HG03457 (cell line): ENCODE measurements around the gene MAML3.

Experiments used
- ATAC-seq: cut with Tn5 transposase; IDR thresholded peaks from one replicate; pipeline ENCODE4 v1.9.1; 2021; ENCODE audit warnings: moderate number of reproducible peaks; ENCODE audit not compliant: unreplicated experiment

The MAML3 gene

GRCh38 chr4:139851133-139851532 is 302.9 kb downstream of the MAML3 start:
- ATAC-seq, result no peak

GRCh38 chr4:139849219-139849618 is 304.8 kb downstream of the MAML3 start:
- no peak for ATAC-seq

GRCh38 chr4:139848028-139848427 is 306.0 kb downstream of the MAML3 start:
- ATAC-seq, result no peak

GRCh38 chr4:139847602-139848001 is 306.4 kb downstream of the MAML3 start:
- no peak for ATAC-seq

GRCh38 chr4:139846766-139847165 is 307.2 kb downstream of the MAML3 start:
- no peak for ATAC-seq

- ATAC-seq, result no peak
Measured at GRCh38 chr4:139845453-139846093, 308.4 kb downstream of the MAML3 start.

- no peak for ATAC-seq
Measured at GRCh38 chr4:139844459-139845036, 309.4 kb downstream of the MAML3 start.

GRCh38 chr4:139844057-139844456 is 309.9 kb downstream of the MAML3 start:
- ATAC-seq, result no peak

GRCh38 chr4:139843641-139844040 is 310.3 kb downstream of the MAML3 start:
- no peak for ATAC-seq

GRCh38 chr4:139841464-139842195 is 312.4 kb downstream of the MAML3 start:
- ATAC-seq, result no peak

- no peak for ATAC-seq
Measured at GRCh38 chr4:139840773-139841172, 313.2 kb downstream of the MAML3 start.

GRCh38 chr4:139839403-139840031 is 314.5 kb downstream of the MAML3 start:
- ATAC-seq, result no peak

- ATAC-seq, result no peak
Measured at GRCh38 chr4:139838811-139839210, 315.2 kb downstream of the MAML3 start.

- no peak for ATAC-seq
Measured at GRCh38 chr4:139834981-139835391, 319.0 kb downstream of the MAML3 start.

GRCh38 chr4:139834226-139834662 is 319.7 kb downstream of the MAML3 start:
- no peak for ATAC-seq

GRCh38 chr4:139833151-139833910 is 320.7 kb downstream of the MAML3 start:
- no peak for ATAC-seq

GRCh38 chr4:139828966-139829664 is 324.9 kb downstream of the MAML3 start:
- ATAC-seq, result no peak

- no peak for ATAC-seq
Measured at GRCh38 chr4:139826426-139826825, 327.6 kb downstream of the MAML3 start.

- no peak for ATAC-seq
Measured at GRCh38 chr4:139825523-139826014, 328.4 kb downstream of the MAML3 start.

GRCh38 chr4:139824882-139825522 is 329.0 kb downstream of the MAML3 start:
- no peak for ATAC-seq
